RWPE2 (cell line): ENCODE results near the gene ANO6.

Experiments
- ATAC-seq: fragments of 200-7000 bp; cut with Tn5 transposase; 3 replicates; pipeline ENCODE4 v1.9.1; 2021; ENCODE audit warnings: low read depth
- DNase-seq: peaks from one replicate; pipeline ENCODE4 v3.0.0-alpha.2; 2020; ENCODE audit warnings: low spot score
- H3K27ac ChIP-seq: fragments of 450-650 bp; 2 replicates; pipeline ENCODE4 v1.5.1; 2017; ENCODE audit warnings: mild to moderate bottlenecking; ENCODE audit not compliant: poor library complexity, severe bottlenecking
- H3K27me3 ChIP-seq: fragments of 250-450 bp; sonication (Bioruptor Pico); 2 replicates; pipeline ENCODE4 v1.5.1; 2021; ENCODE audit warnings: mild to moderate bottlenecking, moderate library complexity; ENCODE audit not compliant: insufficient read depth, poor library complexity, severe bottlenecking
- H3K36me3 ChIP-seq: fragments of 250-450 bp; sonication (Bioruptor Pico); 2 replicates; pipeline ENCODE4 v1.5.1; 2020; ENCODE audit warnings: low read depth, mild to moderate bottlenecking, moderate library complexity
- H3K4me1 ChIP-seq: fragments of 250-450 bp; sonication (Bioruptor Pico); 2 replicates; pipeline ENCODE4 v1.5.1; 2021; ENCODE audit warnings: mild to moderate bottlenecking, moderate library complexity; ENCODE audit not compliant: insufficient read depth, poor library complexity, severe bottlenecking
- H3K4me3 ChIP-seq: fragments of 250-450 bp; sonication (Bioruptor Pico); 2 replicates; pipeline ENCODE4 v1.5.1; 2021; ENCODE audit warnings: mild to moderate bottlenecking, moderate library complexity; ENCODE audit not compliant: severe bottlenecking
- H3K9me3 ChIP-seq: fragments of 250-450 bp; sonication (Bioruptor Pico); 2 replicates; pipeline ENCODE4 v1.5.1; 2021; ENCODE audit warnings: mild to moderate bottlenecking, moderate library complexity; ENCODE audit not compliant: severe bottlenecking
- TF ChIP-seq, protein P1 (sequence below): fragments of 450-650 bp; IDR thresholded peaks from one replicate; pipeline ENCODE4 v1.5.1; 2017; ENCODE audit warnings: mild to moderate bottlenecking, moderate library complexity; ENCODE audit not compliant: poor library complexity, severe bottlenecking

Gene ANO6

GRCh38 chr12:45189766-45190403, 26.0 kb upstream of the ANO6 start:
- no peaks in the 10 kb centered on the region for H3K36me3 ChIP-seq
- peaks cover 10% of the 10 kb centered on the region for H3K4me1 ChIP-seq
- no peaks in the 10 kb centered on the region for H3K9me3 ChIP-seq
- no peak overlapping the region for H3K27ac ChIP-seq
- DNase-seq (no peak), ATAC-seq (no peak)
- TF ChIP-seq, protein P1, sequence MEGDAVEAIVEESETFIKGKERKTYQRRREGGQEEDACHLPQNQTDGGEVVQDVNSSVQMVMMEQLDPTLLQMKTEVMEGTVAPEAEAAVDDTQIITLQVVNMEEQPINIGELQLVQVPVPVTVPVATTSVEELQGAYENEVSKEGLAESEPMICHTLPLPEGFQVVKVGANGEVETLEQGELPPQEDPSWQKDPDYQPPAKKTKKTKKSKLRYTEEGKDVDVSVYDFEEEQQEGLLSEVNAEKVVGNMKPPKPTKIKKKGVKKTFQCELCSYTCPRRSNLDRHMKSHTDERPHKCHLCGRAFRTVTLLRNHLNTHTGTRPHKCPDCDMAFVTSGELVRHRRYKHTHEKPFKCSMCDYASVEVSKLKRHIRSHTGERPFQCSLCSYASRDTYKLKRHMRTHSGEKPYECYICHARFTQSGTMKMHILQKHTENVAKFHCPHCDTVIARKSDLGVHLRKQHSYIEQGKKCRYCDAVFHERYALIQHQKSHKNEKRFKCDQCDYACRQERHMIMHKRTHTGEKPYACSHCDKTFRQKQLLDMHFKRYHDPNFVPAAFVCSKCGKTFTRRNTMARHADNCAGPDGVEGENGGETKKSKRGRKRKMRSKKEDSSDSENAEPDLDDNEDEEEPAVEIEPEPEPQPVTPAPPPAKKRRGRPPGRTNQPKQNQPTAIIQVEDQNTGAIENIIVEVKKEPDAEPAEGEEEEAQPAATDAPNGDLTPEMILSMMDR: no peak
- H3K27me3 ChIP-seq: no peaks in the 10 kb centered on the region
- no peak overlapping the region for H3K4me3 ChIP-seq

GRCh38 chr12:45191239-45191638, 24.7 kb upstream of the ANO6 start:
- no peaks in the 10 kb centered on the region for H3K9me3 ChIP-seq
- H3K36me3 ChIP-seq: no peaks in the 10 kb centered on the region
- DNase-seq (no peak), ATAC-seq (peak; percentile 55; the same call in 2 of the 3 replicates)
- H3K27ac ChIP-seq: no peak overlapping the region
- no peaks in the 10 kb centered on the region for H3K27me3 ChIP-seq
- TF ChIP-seq, protein P1: no peak
- H3K4me1 ChIP-seq: peaks cover 10% of the 10 kb centered on the region
- H3K4me3 ChIP-seq: no peak overlapping the region

DNA sequence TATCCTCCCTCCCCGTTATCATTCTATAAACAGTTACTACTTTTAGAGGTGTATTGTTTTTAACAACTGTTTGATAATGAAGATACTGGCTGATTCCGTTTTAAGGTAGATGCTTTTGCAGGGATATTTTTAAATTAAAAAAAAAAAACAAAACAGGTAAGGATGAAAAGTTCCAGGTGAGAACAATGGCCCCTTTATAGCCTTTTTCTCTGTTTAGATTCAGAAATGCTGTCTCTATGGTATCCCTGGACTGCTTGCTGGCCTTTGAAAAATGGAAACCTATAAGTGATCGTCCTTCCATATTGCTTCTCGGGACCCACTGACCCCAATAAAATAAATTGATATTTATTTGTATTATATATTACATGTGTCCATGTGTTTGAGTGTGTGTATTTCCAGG, 23.2 kb upstream of the ANO6 start:
- no peak overlapping the region for H3K4me3 ChIP-seq
- H3K27ac ChIP-seq: no peak overlapping the region
- peaks cover 10% of the 10 kb centered on the region for H3K4me1 ChIP-seq
- TF ChIP-seq, protein P1: no peak
- no peaks in the 10 kb centered on the region for H3K9me3 ChIP-seq
- no peaks in the 10 kb centered on the region for H3K36me3 ChIP-seq
- no peak for DNase-seq
- no peaks in the 10 kb centered on the region for H3K27me3 ChIP-seq
- no peak for ATAC-seq

- ATAC-seq (no peak), DNase-seq (no peak)
- H3K27me3 ChIP-seq: no peaks in the 10 kb centered on the region
- no peaks in the 10 kb centered on the region for H3K36me3 ChIP-seq
- H3K27ac ChIP-seq: no peak overlapping the region
- H3K9me3 ChIP-seq: no peaks in the 10 kb centered on the region
- peaks cover 6% of the 10 kb centered on the region for H3K4me1 ChIP-seq
- no peak overlapping the region for H3K4me3 ChIP-seq
- TF ChIP-seq, protein P1: no peak
Measured at GRCh38 chr12:45200491-45201043, 15.3 kb upstream of the ANO6 start.

- no peak overlapping the region for H3K27ac ChIP-seq
- DNase-seq: no peak
- H3K9me3 ChIP-seq: no peaks in the 10 kb centered on the region
- H3K27me3 ChIP-seq: no peaks in the 10 kb centered on the region
- no peak for ATAC-seq
- TF ChIP-seq, protein P1: no peak
- H3K36me3 ChIP-seq: no peaks in the 10 kb centered on the region
- H3K4me1 ChIP-seq: peaks cover 6% of the 10 kb centered on the region
- H3K4me3 ChIP-seq: no peak overlapping the region
Measured at GRCh38 chr12:45203767-45204166, 12.1 kb upstream of the ANO6 start.
